ENCODE results near the gene NR1I2. TPM values are rescaled to one million over a fixed set of nuclear protein-coding genes. Genes with fewer than 3 reads are reported as not detected.

Gene NR1I2
- total RNA-seq, 4 donors from 2014 or later: 0.46 TPM; not detected in 3

DNA sequence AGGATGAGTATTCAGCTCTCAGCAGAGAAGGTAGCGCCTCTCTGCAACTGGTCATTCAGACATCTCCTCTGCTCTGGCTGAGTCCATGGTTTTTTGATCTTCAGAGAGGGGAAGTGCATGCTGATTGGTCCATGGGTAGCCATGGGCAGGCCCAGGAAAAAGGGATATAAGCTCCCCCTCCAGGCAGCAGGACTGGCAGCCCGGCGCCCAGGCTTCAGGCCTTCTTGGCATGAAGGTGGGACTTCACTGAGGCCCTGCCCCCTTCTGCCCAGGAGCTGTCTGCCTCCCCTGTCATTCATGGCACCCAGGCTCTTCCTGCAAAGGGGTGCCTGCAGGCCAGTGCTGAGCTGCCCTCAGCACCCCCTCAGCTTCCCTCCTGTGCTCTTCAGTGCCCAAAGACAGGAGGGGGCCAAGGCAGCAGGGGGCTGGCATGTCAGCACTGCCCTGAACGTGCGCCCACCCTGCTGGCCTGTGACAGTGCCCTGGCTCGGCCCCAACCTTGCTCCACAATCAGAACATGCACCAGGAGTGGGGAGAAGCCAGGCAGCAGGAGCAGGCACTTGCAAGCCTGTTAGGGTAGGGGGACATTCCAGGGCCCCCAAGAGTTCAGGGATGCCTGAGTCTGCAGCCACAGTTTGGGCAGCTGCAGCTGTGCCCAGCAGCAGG is 13.8 kb upstream of the NR1I2 start:
- TF ChIP-seq, protein P1, sequence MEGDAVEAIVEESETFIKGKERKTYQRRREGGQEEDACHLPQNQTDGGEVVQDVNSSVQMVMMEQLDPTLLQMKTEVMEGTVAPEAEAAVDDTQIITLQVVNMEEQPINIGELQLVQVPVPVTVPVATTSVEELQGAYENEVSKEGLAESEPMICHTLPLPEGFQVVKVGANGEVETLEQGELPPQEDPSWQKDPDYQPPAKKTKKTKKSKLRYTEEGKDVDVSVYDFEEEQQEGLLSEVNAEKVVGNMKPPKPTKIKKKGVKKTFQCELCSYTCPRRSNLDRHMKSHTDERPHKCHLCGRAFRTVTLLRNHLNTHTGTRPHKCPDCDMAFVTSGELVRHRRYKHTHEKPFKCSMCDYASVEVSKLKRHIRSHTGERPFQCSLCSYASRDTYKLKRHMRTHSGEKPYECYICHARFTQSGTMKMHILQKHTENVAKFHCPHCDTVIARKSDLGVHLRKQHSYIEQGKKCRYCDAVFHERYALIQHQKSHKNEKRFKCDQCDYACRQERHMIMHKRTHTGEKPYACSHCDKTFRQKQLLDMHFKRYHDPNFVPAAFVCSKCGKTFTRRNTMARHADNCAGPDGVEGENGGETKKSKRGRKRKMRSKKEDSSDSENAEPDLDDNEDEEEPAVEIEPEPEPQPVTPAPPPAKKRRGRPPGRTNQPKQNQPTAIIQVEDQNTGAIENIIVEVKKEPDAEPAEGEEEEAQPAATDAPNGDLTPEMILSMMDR (IDR thresholded peaks at IDR 0.05): no peak
- no peak for TF ChIP-seq EP300 (IDR thresholded peaks at IDR 0.05)
- no peak for TF ChIP-seq POLR2A (IDR thresholded peaks at IDR 0.05; ENCODE audit: low read depth)
- TF ChIP-seq POLR2AphosphoS5 (IDR thresholded peaks at IDR 0.05): no peak
- no peak for DNase-seq (ENCODE audit: extremely low spot score)
- no peak overlapping the region for H3K27ac ChIP-seq (replicated peaks in 1 of 4)
- H3K4me1 ChIP-seq: no peaks in the 10 kb centered on the region
- H3K27me3 ChIP-seq: no peaks in the 10 kb centered on the region
- H3K9me3 ChIP-seq: no peaks in the 10 kb centered on the region
- no peaks in the 10 kb centered on the region for H3K36me3 ChIP-seq
- WGBS: 90% methylated on average over 3 of the region's 6 CpGs
- intact Hi-C loops (cut with DNase I): no loop called here
- H3K4me3 ChIP-seq: no peak overlapping the region

DNA sequence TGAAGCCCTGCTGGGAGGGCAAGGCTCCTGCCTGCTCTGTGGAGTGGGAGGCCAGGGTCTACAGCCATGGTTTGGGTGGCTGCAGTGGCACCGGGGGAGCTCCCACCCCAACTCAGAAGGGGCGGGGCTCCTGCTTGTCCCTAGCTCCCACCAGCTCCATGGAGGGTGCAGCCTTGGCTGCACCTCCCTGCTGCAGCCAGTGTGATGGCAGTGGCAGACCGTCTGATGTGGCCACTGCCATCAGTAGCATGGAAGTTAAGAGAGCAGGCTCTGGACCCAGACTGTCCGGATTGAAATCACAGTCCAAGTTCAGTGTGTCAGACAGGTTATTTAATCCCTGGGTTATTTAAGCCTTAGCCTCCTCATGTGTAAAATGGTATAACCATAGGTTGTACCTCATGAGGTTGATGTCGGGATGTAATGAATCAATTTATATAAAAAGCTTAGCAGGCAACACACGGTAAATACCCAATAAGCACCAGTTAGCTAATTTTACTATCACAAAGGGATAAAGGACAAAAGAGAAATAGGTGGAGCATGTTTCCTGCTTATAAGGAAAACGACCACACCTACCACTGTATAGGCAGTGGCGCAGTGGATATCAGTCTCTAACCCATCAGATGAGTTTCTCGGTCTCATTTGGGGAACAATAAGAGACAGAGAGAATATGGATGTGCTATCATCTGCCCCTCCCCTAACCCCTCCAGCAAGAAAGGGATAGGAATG is 13.1 kb upstream of the NR1I2 start:
- Histone ChIP-seq H3K9me3 (no peaks in the 10 kb centered on the region), H3K36me3 (no peaks in the 10 kb centered on the region), H3K4me3 (no peak overlapping the region), H3K27me3 (no peaks in the 10 kb centered on the region), H3K4me1 (no peaks in the 10 kb centered on the region), H3K27ac (replicated peaks in 1 of 4) (no peak overlapping the region)
- TF ChIP-seq POLR2AphosphoS5 (IDR thresholded peaks at IDR 0.05) (no peak), EP300 (IDR thresholded peaks at IDR 0.05) (no peak), POLR2A (IDR thresholded peaks at IDR 0.05; ENCODE audit: low read depth) (no peak)
- TF ChIP-seq, protein P1 (IDR thresholded peaks at IDR 0.05): no peak
- no peak for DNase-seq (ENCODE audit: extremely low spot score)
- 90% methylated on average over 7 of the region's 9 CpGs for whole genome bisulfite sequencing
- intact Hi-C loops (cut with DNase I): no loop called here

DNA sequence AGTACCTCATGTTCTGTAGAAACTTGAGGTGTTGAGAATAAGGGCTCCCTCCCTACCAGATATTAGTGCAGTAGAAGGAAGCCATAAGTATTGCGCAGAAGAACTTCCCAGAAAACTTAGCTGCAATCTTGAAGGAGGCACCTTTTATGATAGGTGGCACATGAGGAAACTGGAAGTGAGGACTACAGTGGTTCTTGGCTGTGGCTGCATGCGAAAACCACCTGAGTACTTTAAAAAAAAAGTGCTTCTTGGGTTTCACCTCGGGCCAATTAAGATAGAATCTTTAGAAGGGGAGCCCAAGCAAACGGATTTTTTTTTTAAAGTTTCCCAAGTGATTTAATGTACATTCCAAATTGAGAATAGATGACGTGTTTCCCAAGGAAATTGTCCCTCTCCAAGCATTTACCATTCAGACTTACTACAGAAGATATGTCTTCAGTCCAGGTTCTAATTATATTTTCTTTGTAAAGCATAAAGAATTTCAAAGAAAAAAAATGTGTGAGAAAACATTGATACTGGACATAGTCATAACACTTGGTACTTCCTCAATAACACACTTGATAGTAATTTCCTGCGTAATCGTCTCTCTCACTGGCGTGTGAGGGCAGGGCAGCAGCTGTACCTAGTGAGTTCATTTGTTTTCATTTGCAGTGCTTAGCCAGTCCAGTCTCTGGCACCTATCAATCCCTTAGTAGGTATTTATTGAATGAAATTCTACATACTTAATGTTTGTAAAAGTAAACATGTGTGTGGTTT is 12.3 kb upstream of the NR1I2 start:
- intact Hi-C loops (cut with DNase I): no loop called here
- H3K4me1 ChIP-seq: no peaks in the 10 kb centered on the region
- H3K27ac ChIP-seq (replicated peaks in 1 of 4): no peak overlapping the region
- no peaks in the 10 kb centered on the region for H3K27me3 ChIP-seq
- H3K36me3 ChIP-seq: no peaks in the 10 kb centered on the region
- no peak overlapping the region for H3K4me3 ChIP-seq
- no peaks in the 10 kb centered on the region for H3K9me3 ChIP-seq
- 75% methylated on average over 8 of the region's 8 CpGs for WGBS
- no peak for DNase-seq (ENCODE audit: extremely low spot score)
- TF ChIP-seq POLR2AphosphoS5 (IDR thresholded peaks at IDR 0.05) (no peak), POLR2A (IDR thresholded peaks at IDR 0.05; ENCODE audit: low read depth) (no peak), EP300 (IDR thresholded peaks at IDR 0.05) (no peak)
- TF ChIP-seq, protein P1 (IDR thresholded peaks at IDR 0.05): no peak

DNA sequence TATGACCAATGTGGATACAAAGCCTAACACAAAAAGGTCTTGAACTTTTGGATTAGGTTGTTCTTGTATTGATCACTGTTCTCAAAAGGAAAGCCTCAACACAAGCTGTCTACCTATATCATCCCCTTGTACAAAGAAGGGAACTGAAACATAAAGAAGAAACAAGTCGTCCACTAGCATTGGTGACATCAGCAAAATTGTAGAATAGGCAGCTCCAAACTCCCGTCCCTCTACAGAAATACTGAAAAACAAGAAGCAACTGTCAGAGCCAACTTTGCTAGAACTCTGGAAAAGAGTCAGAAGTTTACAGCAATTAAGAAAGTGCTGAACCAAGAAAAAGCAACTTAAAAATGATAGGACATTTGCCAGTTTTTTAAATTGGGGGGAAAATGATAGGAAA is 7.5 kb upstream of the NR1I2 start:
- intact Hi-C loops (cut with DNase I): no loop called here
- no peak overlapping the region for H3K27ac ChIP-seq (replicated peaks in 1 of 4)

More for the DNA sequence above, 7.5 kb upstream of the NR1I2 start:
- Histone ChIP-seq H3K27me3 (no peaks in the 10 kb centered on the region), H3K9me3 (peaks cover 0 to 12% (median 8%) of the 10 kb centered on the region in 4 donors), H3K4me3 (no peak overlapping the region), H3K36me3 (no peaks in the 10 kb centered on the region), H3K4me1 (no peaks in the 10 kb centered on the region)
- DNase-seq (ENCODE audit: extremely low spot score): no peak
- 57% methylated on average over 2 of the region's 2 CpGs for WGBS
- TF ChIP-seq POLR2A (IDR thresholded peaks at IDR 0.05; ENCODE audit: low read depth) (no peak), POLR2AphosphoS5 (IDR thresholded peaks at IDR 0.05) (no peak), EP300 (IDR thresholded peaks at IDR 0.05) (no peak)
- TF ChIP-seq, protein P1 (IDR thresholded peaks at IDR 0.05): no peak

All from esophagus muscularis mucosa (tissue), 4 donors.